Endothelial cell of umbilical vein (primary cell): Measurements from ENCODE around the gene OTOGL.

Experiments
- EZH2 ChIP-seq: IDR thresholded peaks from 2 replicates; pipeline ENCODE4 v1.6.1; 2012; ENCODE audit warnings: borderline replicate concordance, low read depth, mild to moderate bottlenecking, moderate library complexity, low read length, inconsistent platforms; ENCODE audit not compliant: severe bottlenecking
- POLR2A ChIP-seq: IDR thresholded peaks from 2 replicates; pipeline ENCODE4 v1.6.1; 2012; ENCODE audit warnings: low read depth, mild to moderate bottlenecking, control low read depth, low read length
- POLR2AphosphoS5 ChIP-seq: IDR thresholded peaks from 2 replicates; pipeline ENCODE4 v1.6.1; 2012; ENCODE audit warnings: low read depth, mild to moderate bottlenecking, control low read depth, low read length, moderate library complexity; ENCODE audit not compliant: insufficient read depth
- TF ChIP-seq, protein P1 (sequence below), 2 donors: IDR thresholded peaks; 1 replicate in 1 of 2; 2 replicates in 1 of 2; pipeline ENCODE4 v1.5.1; 2011; ENCODE audit warnings: low read length in 2 of 2, mild to moderate bottlenecking in 2 of 2, moderate library complexity in 2 of 2, control low read depth in 1 of 2, inconsistent platforms in 1 of 2, low read depth in 1 of 2; ENCODE audit not compliant: insufficient read depth in 1 of 2; ENCODE audit errors: extremely low read depth in 1 of 2

DNA sequence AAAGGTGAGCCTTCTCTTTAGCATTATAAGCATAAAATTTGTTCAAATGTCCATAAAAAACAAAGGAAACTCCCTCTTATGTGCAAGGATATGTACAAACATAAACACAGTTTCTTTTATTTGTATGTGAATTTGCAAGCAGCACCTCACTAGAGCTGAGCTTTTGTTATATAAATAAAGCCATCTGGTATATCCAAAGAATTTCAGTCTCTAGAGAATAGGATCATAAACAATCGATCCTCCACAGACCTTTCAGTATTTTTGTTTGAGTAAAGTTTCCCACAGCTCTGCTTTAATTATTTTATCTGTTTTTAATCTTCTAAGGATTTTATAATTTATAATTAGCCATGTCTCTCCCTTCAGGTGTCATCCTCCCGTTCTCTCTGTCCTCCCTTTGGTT lies 89.2 kb downstream of the OTOGL start:
- TF ChIP-seq EZH2 = no peak
- TF ChIP-seq, protein P1, sequence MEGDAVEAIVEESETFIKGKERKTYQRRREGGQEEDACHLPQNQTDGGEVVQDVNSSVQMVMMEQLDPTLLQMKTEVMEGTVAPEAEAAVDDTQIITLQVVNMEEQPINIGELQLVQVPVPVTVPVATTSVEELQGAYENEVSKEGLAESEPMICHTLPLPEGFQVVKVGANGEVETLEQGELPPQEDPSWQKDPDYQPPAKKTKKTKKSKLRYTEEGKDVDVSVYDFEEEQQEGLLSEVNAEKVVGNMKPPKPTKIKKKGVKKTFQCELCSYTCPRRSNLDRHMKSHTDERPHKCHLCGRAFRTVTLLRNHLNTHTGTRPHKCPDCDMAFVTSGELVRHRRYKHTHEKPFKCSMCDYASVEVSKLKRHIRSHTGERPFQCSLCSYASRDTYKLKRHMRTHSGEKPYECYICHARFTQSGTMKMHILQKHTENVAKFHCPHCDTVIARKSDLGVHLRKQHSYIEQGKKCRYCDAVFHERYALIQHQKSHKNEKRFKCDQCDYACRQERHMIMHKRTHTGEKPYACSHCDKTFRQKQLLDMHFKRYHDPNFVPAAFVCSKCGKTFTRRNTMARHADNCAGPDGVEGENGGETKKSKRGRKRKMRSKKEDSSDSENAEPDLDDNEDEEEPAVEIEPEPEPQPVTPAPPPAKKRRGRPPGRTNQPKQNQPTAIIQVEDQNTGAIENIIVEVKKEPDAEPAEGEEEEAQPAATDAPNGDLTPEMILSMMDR (IDR thresholded peaks at IDR 0.05; ENCODE audit: extremely low read depth in 1 of 2, insufficient read depth in 1 of 2, low read depth in 1 of 2, low read length in 2 of 2) = no peak
- no peak for TF ChIP-seq POLR2AphosphoS5
- no peak for TF ChIP-seq POLR2A
